Breast epithelium (tissue), 4 donors: ENCODE results near the gene P2RX2. TPM values are rescaled to one million over a fixed set of nuclear protein-coding genes. Genes with fewer than 3 reads are reported as not detected.
A peak's percentile ranks its signal among the peaks of the same experiment; 100 is the strongest.

Experiments used
- DNase-seq, 2 donors: peaks; one replicate each; pipeline ENCODE4 v3.0.0-alpha.2; 2019; ENCODE audit warnings: low spot score in 2 of 2
- H3K27ac ChIP-seq, 2 donors: fragments of 200-600 bp; sonication (generic) in 1 of 2; one replicate each; pipeline ENCODE4 v1.5.1; 2016 to 2019; ENCODE audit warnings: mild to moderate bottlenecking in 1 of 2
- H3K27me3 ChIP-seq, 2 donors: fragments of 200-600 bp; sonication (generic) in 1 of 2; one replicate each; pipeline versions ENCODE4 v1.5.1 to v1.6.0; 2017 to 2019; ENCODE audit warnings: control low read depth in 1 of 2, mild to moderate bottlenecking in 1 of 2
- H3K36me3 ChIP-seq: fragments of 200-600 bp; one replicate; pipeline ENCODE4 v1.5.1; 2019
- H3K4me1 ChIP-seq, 2 donors: fragments of 200-600 bp; sonication (generic); one replicate each; pipeline ENCODE4 v1.5.1; 2016 to 2019; ENCODE audit warnings: control low read depth in 1 of 2
- H3K4me3 ChIP-seq, 3 donors: fragments of 200-600 bp; sonication (generic); 1 replicate in 2 of 3; 2 replicates in 1 of 3; pipeline ENCODE4 v1.5.1; 2016 to 2019; ENCODE audit warnings: mild to moderate bottlenecking in 3 of 3, moderate library complexity in 2 of 3
- H3K9me3 ChIP-seq, 2 donors: fragments of 200-600 bp; sonication (generic) in 1 of 2; one replicate each; pipeline ENCODE4 v1.5.1; 2016 to 2019; ENCODE audit warnings: control low read depth in 1 of 2
- POLR2A ChIP-seq: fragments of 450-650 bp; IDR thresholded peaks from one replicate; pipeline ENCODE4 v1.6.1; 2016; ENCODE audit warnings: antibody characterized with exemption, mild to moderate bottlenecking, moderate library complexity
- POLR2AphosphoS5 ChIP-seq, 3 donors: sonication (generic); formaldehyde crosslinking; IDR thresholded peaks; one replicate each; pipeline ENCODE4 v1.6.1; 2017; ENCODE audit warnings: antibody characterized with exemption in 3 of 3
- intact Hi-C: fragments of 100-400 bp; cut with DNase I; formaldehyde crosslinking; loops from one replicate; pipeline ENCODE4 v1.15.1; 2023; ENCODE audit warnings: low total_unique reads
- total RNA-seq, 3 donors: library from RNA; depleted of rRNA; stranded (reverse); fragments of >200 nt; gene quantifications; one replicate each; pipeline ENCODE4 v1.1.0, GENCODE V29; 2016
- TF ChIP-seq, protein P1 (sequence below), 3 donors: fragments of 450-650 bp; IDR thresholded peaks; one replicate each; pipeline ENCODE4 v1.5.1; 2016 to 2017; ENCODE audit warnings: antibody characterized with exemption in 3 of 3, mild to moderate bottlenecking in 3 of 3, moderate library complexity in 3 of 3

Gene P2RX2
- total RNA-seq, 3 donors from 2014 or later: 0.29 to 0.48 TPM; not detected in 1

DNA sequence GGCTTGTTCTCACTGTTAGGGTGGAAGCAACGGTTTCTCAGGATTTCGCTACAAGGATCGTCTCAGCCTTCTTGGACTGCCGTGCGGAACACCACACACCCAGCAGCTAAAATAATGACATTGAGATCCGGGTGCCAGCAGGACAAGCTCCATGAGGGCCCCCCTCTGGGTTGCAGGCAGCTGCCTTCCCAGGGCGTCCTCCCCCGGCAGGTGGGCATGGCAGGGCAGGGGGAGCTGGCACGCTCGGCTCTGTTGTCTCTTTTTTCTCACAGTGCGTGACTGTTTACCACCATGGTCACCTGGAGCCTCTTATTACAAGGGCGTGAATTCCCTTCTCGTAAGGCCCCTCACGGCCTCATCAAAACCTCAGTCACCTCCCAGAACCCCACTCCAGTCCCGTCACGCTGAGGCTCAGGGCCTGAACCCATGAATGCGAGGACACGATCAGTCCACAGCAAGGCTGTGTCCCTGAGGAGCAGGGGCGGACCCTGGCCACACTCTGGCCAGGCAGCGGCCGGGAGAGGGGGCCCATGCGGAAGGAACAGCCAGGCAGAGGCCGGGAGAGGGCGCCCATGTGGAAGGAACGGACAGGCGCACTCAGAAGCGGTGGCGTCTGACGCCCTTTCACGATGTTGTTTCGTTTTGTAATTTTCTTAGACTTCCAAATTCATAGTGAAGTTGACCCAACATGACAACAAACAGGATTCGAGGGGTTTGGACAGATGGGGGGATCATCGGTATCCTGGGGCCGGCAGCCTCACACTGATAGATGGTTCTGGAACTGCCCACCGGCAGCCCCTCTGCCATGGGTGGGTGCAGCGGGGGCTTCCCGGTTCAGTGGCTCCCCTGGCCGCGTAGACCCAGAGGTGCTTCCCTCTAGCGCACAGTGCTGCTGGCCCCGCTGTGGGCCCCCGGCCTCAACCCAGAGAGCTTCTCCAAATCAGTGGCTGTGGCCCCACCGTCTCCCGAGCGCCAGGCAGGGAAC lies 18.2 kb upstream of the P2RX2 start:
- TF ChIP-seq, protein P1, sequence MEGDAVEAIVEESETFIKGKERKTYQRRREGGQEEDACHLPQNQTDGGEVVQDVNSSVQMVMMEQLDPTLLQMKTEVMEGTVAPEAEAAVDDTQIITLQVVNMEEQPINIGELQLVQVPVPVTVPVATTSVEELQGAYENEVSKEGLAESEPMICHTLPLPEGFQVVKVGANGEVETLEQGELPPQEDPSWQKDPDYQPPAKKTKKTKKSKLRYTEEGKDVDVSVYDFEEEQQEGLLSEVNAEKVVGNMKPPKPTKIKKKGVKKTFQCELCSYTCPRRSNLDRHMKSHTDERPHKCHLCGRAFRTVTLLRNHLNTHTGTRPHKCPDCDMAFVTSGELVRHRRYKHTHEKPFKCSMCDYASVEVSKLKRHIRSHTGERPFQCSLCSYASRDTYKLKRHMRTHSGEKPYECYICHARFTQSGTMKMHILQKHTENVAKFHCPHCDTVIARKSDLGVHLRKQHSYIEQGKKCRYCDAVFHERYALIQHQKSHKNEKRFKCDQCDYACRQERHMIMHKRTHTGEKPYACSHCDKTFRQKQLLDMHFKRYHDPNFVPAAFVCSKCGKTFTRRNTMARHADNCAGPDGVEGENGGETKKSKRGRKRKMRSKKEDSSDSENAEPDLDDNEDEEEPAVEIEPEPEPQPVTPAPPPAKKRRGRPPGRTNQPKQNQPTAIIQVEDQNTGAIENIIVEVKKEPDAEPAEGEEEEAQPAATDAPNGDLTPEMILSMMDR (IDR thresholded peaks at IDR 0.05): peak; percentile 9 to 70 (median 49)
- TF ChIP-seq POLR2AphosphoS5 (IDR thresholded peaks at IDR 0.05) (no peak), POLR2A (no peak)
- Histone ChIP-seq H3K4me1 (peaks cover 0 to 7% of the 10 kb centered on the region in 2 donors), H3K27me3 (peaks cover 0 to 32% of the 10 kb centered on the region in 2 donors), H3K4me3 (peak overlapping the region; percentile 37 to 76 (median 58)), H3K27ac (peak overlapping the region; percentile 38 to 64), H3K36me3 (no peaks in the 10 kb centered on the region), H3K9me3 (no peaks in the 10 kb centered on the region)
- intact Hi-C loops: no loop called here
- peak; percentile 51 to 74 for DNase-seq

DNA sequence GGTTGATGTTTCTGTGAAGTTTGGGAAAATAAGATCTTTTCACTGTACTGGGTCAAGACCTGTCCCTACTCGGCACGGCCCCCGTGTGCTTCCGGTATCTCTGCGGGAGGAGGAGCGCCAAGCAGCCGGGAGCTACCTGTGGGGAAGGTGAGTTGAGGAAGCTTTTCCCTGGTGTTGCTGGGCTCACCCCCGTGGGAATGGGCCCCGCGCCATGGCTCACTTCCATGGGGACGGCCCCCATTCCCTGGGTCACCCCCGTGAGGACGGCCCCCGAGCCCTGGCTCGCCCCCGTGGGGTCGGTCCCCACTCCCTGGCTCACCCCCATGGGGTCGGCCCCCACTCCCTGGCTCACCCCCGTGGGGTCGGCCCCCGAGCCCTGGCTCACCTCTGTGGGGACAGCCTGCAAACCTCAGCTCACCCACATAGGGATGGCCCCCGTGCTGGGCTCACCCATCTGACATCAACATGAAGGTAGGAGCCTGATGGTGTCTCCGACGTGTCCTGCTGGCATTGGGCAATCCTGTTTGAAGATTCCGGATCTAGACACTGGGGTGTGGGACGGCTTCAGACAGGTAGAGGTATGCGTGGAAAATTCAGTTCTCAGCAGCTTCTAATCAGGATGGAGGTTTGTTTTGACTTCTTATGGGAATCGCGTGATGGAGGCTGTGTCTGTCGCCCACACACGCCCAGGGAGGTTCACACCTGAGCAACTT lies 17.2 kb upstream of the P2RX2 start:
- no peak for DNase-seq
- H3K27ac ChIP-seq: peak overlapping the region in 1 of 2 donors; percentile 2
- intact Hi-C loops: no loop called here

DNA sequence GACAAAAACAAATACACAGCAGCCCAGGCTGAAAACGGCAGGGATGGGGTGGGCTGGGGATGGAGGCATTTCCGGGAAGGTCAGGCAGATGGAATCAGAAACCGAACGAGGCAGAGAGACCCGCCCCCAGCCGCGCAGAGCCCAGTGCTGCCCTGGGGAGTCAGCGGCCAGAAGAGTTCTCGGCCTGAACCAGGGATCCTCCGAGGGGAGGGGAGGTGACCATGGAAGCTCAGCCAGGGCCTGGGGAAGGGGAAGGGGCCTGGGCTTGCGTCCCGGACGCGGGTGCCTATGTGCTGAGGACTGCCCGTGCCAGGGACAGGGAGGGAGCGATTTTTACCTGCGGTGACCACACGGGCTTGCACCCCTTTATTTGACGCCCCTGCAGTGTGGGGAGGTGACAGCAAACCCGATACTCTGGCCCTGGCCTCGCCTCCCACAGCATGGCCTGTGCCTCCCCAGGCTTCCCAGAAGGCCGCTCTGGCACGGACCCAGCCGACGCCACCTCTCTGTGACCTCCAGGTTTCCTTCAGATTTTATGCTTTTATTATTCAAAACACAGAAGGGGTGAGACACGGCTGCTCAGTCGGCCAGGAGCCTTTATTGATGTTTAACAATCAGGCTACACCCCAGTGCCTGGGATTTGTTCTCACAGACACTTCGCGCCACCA lies 15.9 kb upstream of the P2RX2 start:
- Histone ChIP-seq H3K27me3 (peaks cover 0 to 49% of the 10 kb centered on the region in 2 donors), H3K4me3 (peak overlapping the region; percentile 34 to 60 (median 35)), H3K9me3 (no peaks in the 10 kb centered on the region), H3K27ac (peak overlapping the region in 1 of 2 donors; percentile 80), H3K36me3 (no peaks in the 10 kb centered on the region), H3K4me1 (peaks cover 0 to 7% of the 10 kb centered on the region in 2 donors)
- TF ChIP-seq POLR2A: no peak
- no peak for TF ChIP-seq POLR2AphosphoS5 (IDR thresholded peaks at IDR 0.05)
- TF ChIP-seq, protein P1 (IDR thresholded peaks at IDR 0.05): no peak
- DNase-seq: no peak
- intact Hi-C loops: loop anchor here (1.0 kb wide), 1 partner anchor 22 kb away; no protein-coding TSS in a partner anchor

More for the DNA sequence above, 17.2 kb upstream of the P2RX2 start:
- Histone ChIP-seq H3K4me3 (peak overlapping the region in 2 of 3 donors; percentile 58 to 76), H3K4me1 (peaks cover 0 to 7% of the 10 kb centered on the region in 2 donors), H3K9me3 (no peaks in the 10 kb centered on the region), H3K36me3 (no peaks in the 10 kb centered on the region), H3K27me3 (peaks cover 0 to 39% of the 10 kb centered on the region in 2 donors)
- no peak for TF ChIP-seq POLR2A
- no peak for TF ChIP-seq POLR2AphosphoS5 (IDR thresholded peaks at IDR 0.05)
- TF ChIP-seq, protein P1 (IDR thresholded peaks at IDR 0.05): no peak

DNA sequence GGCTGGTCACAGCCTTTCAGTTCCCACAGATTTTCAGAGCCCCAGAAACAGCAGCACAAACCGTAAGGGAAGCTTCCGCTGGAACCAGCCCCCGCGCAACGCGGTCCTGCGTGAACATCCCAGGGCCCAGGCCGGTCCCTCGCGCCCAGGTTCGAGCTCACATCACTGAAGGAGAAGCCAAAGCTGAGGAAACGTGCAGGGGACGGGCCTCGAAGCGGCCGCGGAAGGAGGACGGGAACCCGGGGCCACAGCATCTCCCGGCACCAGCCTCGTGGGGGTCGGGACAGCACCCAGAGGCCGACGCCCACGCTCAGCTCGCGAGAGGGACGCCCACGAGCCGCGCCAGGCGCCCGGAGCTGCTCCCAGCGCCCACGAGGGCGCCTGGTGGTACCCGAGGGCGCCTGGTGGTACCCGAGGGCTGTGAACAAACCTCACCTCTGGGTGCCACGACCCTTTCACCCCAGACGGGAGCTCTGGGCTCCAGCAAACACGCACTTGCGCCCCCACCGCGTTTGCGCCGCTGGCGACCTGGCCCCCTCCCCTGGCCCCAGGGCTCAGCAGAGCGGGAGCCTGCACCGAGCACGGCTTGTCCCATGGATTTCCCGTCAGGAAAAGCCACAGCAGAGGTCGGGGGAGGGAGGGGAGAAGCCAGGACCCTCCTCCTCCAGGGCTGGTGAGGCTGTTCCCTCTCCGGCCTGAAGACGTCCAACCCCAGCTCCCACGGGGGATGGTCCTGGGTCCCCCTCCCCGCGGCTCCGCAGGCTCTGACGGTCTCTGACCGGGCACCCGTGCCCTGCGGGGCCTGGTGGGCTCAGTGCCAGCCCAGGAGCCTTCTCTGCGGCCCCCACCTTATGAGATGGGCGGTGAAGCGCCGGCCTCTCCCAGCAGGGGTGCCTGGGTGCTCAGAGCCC lies 15.1 kb upstream of the P2RX2 start:
- Histone ChIP-seq H3K27ac (peak overlapping the region in 1 of 2 donors; percentile 80), H3K27me3 (peaks cover 0 to 49% of the 10 kb centered on the region in 2 donors), H3K4me1 (peaks cover 0 to 7% of the 10 kb centered on the region in 2 donors), H3K4me3 (peak overlapping the region; percentile 34 to 60 (median 35)), H3K36me3 (no peaks in the 10 kb centered on the region), H3K9me3 (no peaks in the 10 kb centered on the region)
- TF ChIP-seq POLR2AphosphoS5 (IDR thresholded peaks at IDR 0.05) (no peak), POLR2A (no peak)
- TF ChIP-seq, protein P1 (IDR thresholded peaks at IDR 0.05): no peak
- intact Hi-C loops: loop anchor here (1.0 kb wide), 1 partner anchor 21 kb away; no protein-coding TSS in a partner anchor
- no peak for DNase-seq
